ENCODE measurements around the gene AUTS2. TPM values are rescaled to one million over a fixed set of nuclear protein-coding genes. Genes with fewer than 3 reads are reported as not detected.

The AUTS2 gene
- total and polyA plus RNA-seq, 7 experiments from 2014 or later, result 0.40 to 31.7 (median 4.2) TPM

- ChIA-PET POLR2A (no interaction called here), CTCF (no interaction called here)
- Histone ChIP-seq H3K4me3 (ENCODE audit: low read length) (no peak overlapping the region), H3K4me1 (ENCODE audit: control insufficient read depth in 2 of 2, insufficient read depth in 2 of 2, low read length in 2 of 2) (no peaks in the 10 kb centered on the region), H3K27ac (ENCODE audit: low read depth, low read length) (no peak overlapping the region), H3K27me3 (ENCODE audit: control insufficient read depth in 2 of 2, insufficient read depth in 2 of 2, low read length in 2 of 2) (no peaks in the 10 kb centered on the region), H3K36me3 (ENCODE audit: control insufficient read depth in 2 of 3, insufficient read depth in 3 of 3, low read length in 3 of 3) (no peaks in the 10 kb centered on the region), H3K9me3 (ENCODE audit: control insufficient read depth in 2 of 3, low read length in 3 of 3) (no peaks in the 10 kb centered on the region)
- peaks cover 0 to 2% (median 0%) of the 10 kb centered on the region in 5 donors for H3K27me3 Mint-ChIP-seq
- intact Hi-C loops (cut with micrococcal nuclease), result no loop called here
- no peak for ATAC-seq
- no peak overlapping the region for H3K27ac Mint-ChIP-seq
- no peak for DNase-seq
- no peaks in the 10 kb centered on the region for H3K4me1 Mint-ChIP-seq
- H3K9me3 Mint-ChIP-seq, result peaks cover 0 to 3% (median 0%) of the 10 kb centered on the region in 11 donors
- H3K36me3 Mint-ChIP-seq, result no peaks in the 10 kb centered on the region
- H3K4me3 Mint-ChIP-seq, result no peak overlapping the region
Measured at GRCh38 chr7:70616211-70616610, 1017.9 kb downstream of the AUTS2 start.

DNA sequence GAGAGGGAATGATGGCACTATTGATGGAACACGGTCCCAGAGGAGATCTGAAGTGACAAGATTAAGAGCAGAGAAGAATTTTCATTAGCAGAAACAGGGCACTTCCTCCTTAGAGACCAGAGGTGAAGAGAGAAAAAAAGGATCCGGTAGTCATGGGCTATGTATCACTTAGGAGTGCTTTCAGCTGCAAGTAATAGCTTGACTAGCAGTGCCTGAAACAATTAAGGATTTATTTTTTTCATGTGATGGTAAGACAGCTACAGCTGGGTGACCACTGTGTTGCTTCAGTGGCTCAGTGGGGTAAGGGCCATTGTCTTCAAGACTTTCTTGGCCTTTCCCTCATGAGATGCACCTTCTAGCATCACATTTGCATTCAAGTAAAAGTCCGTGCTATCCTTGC, 1018.5 kb downstream of the AUTS2 start:
- Histone ChIP-seq H3K4me1 (ENCODE audit: control insufficient read depth in 2 of 2, insufficient read depth in 2 of 2, low read length in 2 of 2) (no peaks in the 10 kb centered on the region), H3K9me3 (ENCODE audit: control insufficient read depth in 2 of 3, low read length in 3 of 3) (no peaks in the 10 kb centered on the region), H3K27ac (ENCODE audit: low read depth, low read length) (no peak overlapping the region), H3K4me3 (ENCODE audit: low read length) (no peak overlapping the region), H3K27me3 (ENCODE audit: control insufficient read depth in 2 of 2, insufficient read depth in 2 of 2, low read length in 2 of 2) (no peaks in the 10 kb centered on the region), H3K36me3 (ENCODE audit: control insufficient read depth in 2 of 3, insufficient read depth in 3 of 3, low read length in 3 of 3) (no peaks in the 10 kb centered on the region)
- Mint-ChIP-seq H3K27me3 (no peaks in the 10 kb centered on the region), H3K4me3 (no peak overlapping the region), H3K9me3 (peaks cover 0 to 3% (median 0%) of the 10 kb centered on the region in 11 donors), H3K36me3 (no peaks in the 10 kb centered on the region), H3K4me1 (no peaks in the 10 kb centered on the region), H3K27ac (no peak overlapping the region)
- ATAC-seq, result no peak
- POLR2A ChIA-PET, result no interaction called here
- intact Hi-C loops (cut with micrococcal nuclease), result no loop called here
- CTCF ChIA-PET, result no interaction called here
- no peak for DNase-seq

DNA sequence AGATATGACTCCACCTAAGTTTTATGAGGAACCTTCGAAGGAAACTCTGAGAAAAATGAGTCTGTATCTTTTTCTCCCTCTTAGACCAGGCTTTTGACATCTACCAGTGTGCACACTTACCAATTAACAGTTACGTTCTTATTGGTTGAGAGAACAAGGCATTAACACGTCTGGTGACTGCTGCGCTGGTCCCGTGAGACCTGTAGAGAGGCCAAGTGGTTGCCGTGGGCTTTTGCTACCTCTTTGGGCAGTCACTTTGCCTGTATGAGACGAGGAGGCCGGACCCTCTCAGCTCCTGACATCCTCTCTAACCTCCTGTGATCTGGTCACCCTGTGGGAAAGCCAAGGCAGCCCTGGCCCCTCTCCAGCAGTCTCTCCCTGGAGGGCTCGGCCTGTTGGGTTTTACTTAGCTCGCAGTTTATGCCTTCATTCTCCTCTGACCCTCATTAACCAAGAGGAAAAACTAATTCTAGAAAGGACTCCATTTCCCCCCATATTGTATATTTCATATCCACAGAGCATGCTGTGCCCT, 1019.8 kb downstream of the AUTS2 start:
- H3K27me3 ChIP-seq (ENCODE audit: control insufficient read depth in 2 of 2, insufficient read depth in 2 of 2, low read length in 2 of 2), result no peaks in the 10 kb centered on the region
- ATAC-seq, result no peak
- no peaks in the 10 kb centered on the region for H3K9me3 ChIP-seq (ENCODE audit: control insufficient read depth in 2 of 3, low read length in 3 of 3)
- H3K27ac ChIP-seq (ENCODE audit: low read depth, low read length), result no peak overlapping the region
- peaks cover 0 to 3% (median 0%) of the 10 kb centered on the region in 11 donors for H3K9me3 Mint-ChIP-seq
- intact Hi-C loops (cut with micrococcal nuclease), result no loop called here
- no peaks in the 10 kb centered on the region for H3K36me3 Mint-ChIP-seq
- H3K27me3 Mint-ChIP-seq, result peaks cover 0 to 4% (median 0%) of the 10 kb centered on the region in 5 donors
- H3K4me3 ChIP-seq (ENCODE audit: low read length), result no peak overlapping the region
- CTCF ChIA-PET, result no interaction called here
- H3K4me1 Mint-ChIP-seq, result no peaks in the 10 kb centered on the region
- H3K4me1 ChIP-seq (ENCODE audit: control insufficient read depth in 2 of 2, insufficient read depth in 2 of 2, low read length in 2 of 2), result no peaks in the 10 kb centered on the region
- no peak for DNase-seq
- POLR2A ChIA-PET, result interaction anchor here (0.6 kb wide), 1 partner anchor 34 kb away, joined by 3 read pairs; no protein-coding TSS in a partner anchor
- no peaks in the 10 kb centered on the region for H3K36me3 ChIP-seq (ENCODE audit: control insufficient read depth in 2 of 3, insufficient read depth in 3 of 3, low read length in 3 of 3)
- no peak overlapping the region for H3K27ac Mint-ChIP-seq
- no peak overlapping the region for H3K4me3 Mint-ChIP-seq

DNA sequence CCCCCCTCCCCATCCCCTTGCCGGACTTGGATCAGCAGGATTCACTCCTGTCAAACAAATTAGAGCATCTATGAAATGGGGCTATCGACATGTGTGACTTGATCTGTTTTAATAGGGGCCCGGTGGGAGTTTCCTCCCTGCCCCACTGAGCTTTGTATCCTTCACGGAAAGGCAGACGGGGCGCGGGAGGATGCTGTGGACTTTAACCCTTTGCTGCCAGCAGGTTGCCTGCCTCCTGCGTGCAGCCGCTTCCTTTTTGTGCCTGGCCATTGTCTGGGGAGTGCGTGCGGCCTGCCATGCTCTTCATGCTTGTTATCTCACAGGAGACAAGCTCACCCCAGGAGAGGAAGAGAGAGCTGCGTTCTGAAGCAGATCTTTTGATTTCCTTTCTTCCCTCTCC, 1020.9 kb downstream of the AUTS2 start:
- no peaks in the 10 kb centered on the region for H3K9me3 ChIP-seq (ENCODE audit: control insufficient read depth in 2 of 3, low read length in 3 of 3)
- Mint-ChIP-seq H3K9me3 (peaks cover 0 to 1% (median 0%) of the 10 kb centered on the region in 11 donors), H3K4me3 (no peak overlapping the region), H3K27me3 (peaks cover 0 to 4% (median 0%) of the 10 kb centered on the region in 5 donors), H3K36me3 (no peaks in the 10 kb centered on the region), H3K27ac (no peak overlapping the region), H3K4me1 (no peaks in the 10 kb centered on the region)
- intact Hi-C loops (cut with micrococcal nuclease), result no loop called here
- H3K27ac ChIP-seq (ENCODE audit: low read depth, low read length), result no peak overlapping the region
- ChIA-PET POLR2A (no interaction called here), CTCF (no interaction called here)
- H3K4me1 ChIP-seq (ENCODE audit: control insufficient read depth in 2 of 2, insufficient read depth in 2 of 2, low read length in 2 of 2), result no peaks in the 10 kb centered on the region
- H3K36me3 ChIP-seq (ENCODE audit: control insufficient read depth in 2 of 3, insufficient read depth in 3 of 3, low read length in 3 of 3), result no peaks in the 10 kb centered on the region
- ATAC-seq (no peak), DNase-seq (no peak)
- H3K4me3 ChIP-seq (ENCODE audit: low read length), result no peak overlapping the region
- no peaks in the 10 kb centered on the region for H3K27me3 ChIP-seq (ENCODE audit: control insufficient read depth in 2 of 2, insufficient read depth in 2 of 2, low read length in 2 of 2)

DNA sequence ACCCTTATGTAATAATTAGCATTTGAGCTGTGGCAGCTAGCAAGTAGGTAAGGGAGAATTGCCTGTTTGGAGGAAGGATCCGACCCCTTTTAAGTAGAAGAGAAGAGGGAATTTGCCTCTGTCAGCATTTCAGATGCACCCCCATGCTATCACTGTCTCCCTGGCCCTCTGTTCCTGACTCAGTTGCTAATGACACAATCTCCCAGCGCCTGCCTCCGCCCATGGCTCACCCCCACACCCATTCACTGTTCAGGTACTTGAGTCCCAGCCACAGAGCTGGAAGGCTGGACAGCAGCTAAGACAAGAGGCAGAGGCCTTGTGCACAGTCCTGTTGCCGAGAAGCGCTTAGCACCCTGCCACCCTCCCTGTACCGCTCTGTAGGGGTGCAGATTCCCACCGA, 1021.4 kb downstream of the AUTS2 start:
- peaks cover 0 to 1% (median 0%) of the 10 kb centered on the region in 11 donors for H3K9me3 Mint-ChIP-seq
- H3K4me3 ChIP-seq (ENCODE audit: low read length), result no peak overlapping the region
- no peaks in the 10 kb centered on the region for H3K4me1 Mint-ChIP-seq
- H3K4me1 ChIP-seq (ENCODE audit: control insufficient read depth in 2 of 2, insufficient read depth in 2 of 2, low read length in 2 of 2), result no peaks in the 10 kb centered on the region
- no peaks in the 10 kb centered on the region for H3K27me3 ChIP-seq (ENCODE audit: control insufficient read depth in 2 of 2, insufficient read depth in 2 of 2, low read length in 2 of 2)
- no peak overlapping the region for H3K27ac Mint-ChIP-seq
- intact Hi-C loops (cut with micrococcal nuclease), result no loop called here
- H3K36me3 Mint-ChIP-seq, result no peaks in the 10 kb centered on the region
- CTCF ChIA-PET, result no interaction called here
- ATAC-seq (no peak), DNase-seq (no peak)
- POLR2A ChIA-PET, result no interaction called here
- no peak overlapping the region for H3K27ac ChIP-seq (ENCODE audit: low read depth, low read length)
- no peak overlapping the region for H3K4me3 Mint-ChIP-seq
- H3K9me3 ChIP-seq (ENCODE audit: control insufficient read depth in 2 of 3, low read length in 3 of 3), result no peaks in the 10 kb centered on the region
- no peaks in the 10 kb centered on the region for H3K36me3 ChIP-seq (ENCODE audit: control insufficient read depth in 2 of 3, insufficient read depth in 3 of 3, low read length in 3 of 3)
- H3K27me3 Mint-ChIP-seq, result peaks cover 0 to 4% (median 0%) of the 10 kb centered on the region in 5 donors

GRCh38 chr7:70620333-70621055, 1022.2 kb downstream of the AUTS2 start:
- Histone ChIP-seq H3K9me3 (ENCODE audit: control insufficient read depth in 2 of 3, low read length in 3 of 3) (no peaks in the 10 kb centered on the region), H3K27ac (ENCODE audit: low read depth, low read length) (no peak overlapping the region), H3K4me3 (ENCODE audit: low read length) (no peak overlapping the region), H3K27me3 (ENCODE audit: control insufficient read depth in 2 of 2, insufficient read depth in 2 of 2, low read length in 2 of 2) (no peaks in the 10 kb centered on the region), H3K4me1 (ENCODE audit: control insufficient read depth in 2 of 2, insufficient read depth in 2 of 2, low read length in 2 of 2) (no peaks in the 10 kb centered on the region), H3K36me3 (ENCODE audit: control insufficient read depth in 2 of 3, insufficient read depth in 3 of 3, low read length in 3 of 3) (no peaks in the 10 kb centered on the region)
- ATAC-seq, result no peak
- no peak overlapping the region for H3K4me3 Mint-ChIP-seq
- H3K9me3 Mint-ChIP-seq, result peaks cover 0 to 1% (median 0%) of the 10 kb centered on the region in 11 donors
- DNase-seq, result no peak
- ChIA-PET CTCF (no interaction called here), POLR2A (no interaction called here)
- no peaks in the 10 kb centered on the region for H3K36me3 Mint-ChIP-seq
- intact Hi-C loops (cut with micrococcal nuclease), result no loop called here
- peaks cover 0 to 4% (median 0%) of the 10 kb centered on the region in 5 donors for H3K27me3 Mint-ChIP-seq
- no peak overlapping the region for H3K27ac Mint-ChIP-seq
- no peaks in the 10 kb centered on the region for H3K4me1 Mint-ChIP-seq

Measured in naive thymus-derived CD4-positive, alpha-beta T cell (primary cell).